Subcutaneous abdominal adipose tissue (tissue), 5 donors: Measurements from ENCODE around the gene ZDHHC20.

Source experiments
- H3K27ac ChIP-seq: one replicate; pipeline ENCODE4 v1.7.0; 2013; ENCODE audit warnings: low read depth, mild to moderate bottlenecking, inconsistent platforms, low read length, moderate library complexity
- H3K27me3 ChIP-seq, 5 donors: one replicate each; pipeline ENCODE4 v1.7.0; 2013; ENCODE audit warnings: low read length in 5 of 5, inconsistent platforms in 1 of 5; ENCODE audit not compliant: control insufficient read depth in 5 of 5, insufficient read depth in 4 of 5
- H3K36me3 ChIP-seq, 5 donors: one replicate each; pipeline ENCODE4 v1.7.0; 2013; ENCODE audit warnings: low read length in 5 of 5; ENCODE audit not compliant: control insufficient read depth in 5 of 5, insufficient read depth in 5 of 5
- H3K4me1 ChIP-seq, 5 donors: one replicate each; pipeline ENCODE4 v1.7.0; 2013; ENCODE audit warnings: low read length in 5 of 5, mild to moderate bottlenecking in 3 of 5, moderate library complexity in 1 of 5; ENCODE audit not compliant: control insufficient read depth in 5 of 5, insufficient read depth in 5 of 5
- H3K4me3 ChIP-seq, 5 donors: one replicate each; pipeline ENCODE4 v1.7.0; 2013; ENCODE audit warnings: low read length in 5 of 5, low read depth in 1 of 5
- H3K9ac ChIP-seq, 5 donors: one replicate each; pipeline ENCODE4 v1.7.0; 2013; ENCODE audit warnings: low read length in 5 of 5, mild to moderate bottlenecking in 4 of 5, moderate library complexity in 3 of 5
- H3K9me3 ChIP-seq, 5 donors: one replicate each; pipeline ENCODE4 v1.7.0; 2013; ENCODE audit warnings: low read length in 5 of 5; ENCODE audit not compliant: control insufficient read depth in 5 of 5
- donor health status: healthy.
- donor health status: healthy.
- donor health status: healthy.
- donor health status: healthy.
- donor health status: healthy.

Gene ZDHHC20

DNA sequence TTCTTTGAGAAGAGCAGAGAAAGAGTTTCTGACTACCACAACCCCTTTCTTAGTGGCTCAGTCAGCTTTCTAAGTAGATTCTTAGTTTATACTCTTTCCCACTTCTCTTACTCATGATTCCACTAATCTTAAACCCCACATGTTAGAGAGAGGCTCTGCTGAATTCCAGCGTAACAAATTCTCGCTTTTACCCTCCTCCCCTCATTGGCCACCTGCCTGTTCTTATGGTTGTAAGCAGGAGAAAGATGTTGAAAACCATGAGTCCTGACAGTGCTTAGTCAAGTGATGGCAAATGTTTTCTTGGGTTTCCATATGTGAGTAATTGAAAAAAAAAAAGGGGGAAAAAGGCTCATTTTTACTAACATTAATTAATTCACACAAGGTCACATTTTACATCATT is 125.9 kb downstream of the ZDHHC20 start:
- Histone ChIP-seq H3K27ac (no peak overlapping the region), H3K27me3 (no peaks in the 10 kb centered on the region), H3K9me3 (peaks cover 0 to 4% (median 2%) of the 10 kb centered on the region in 5 donors), H3K36me3 (peaks cover 0 to 10% (median 4%) of the 10 kb centered on the region in 5 donors), H3K9ac (no peak overlapping the region), H3K4me1 (no peaks in the 10 kb centered on the region), H3K4me3 (no peak overlapping the region)

DNA sequence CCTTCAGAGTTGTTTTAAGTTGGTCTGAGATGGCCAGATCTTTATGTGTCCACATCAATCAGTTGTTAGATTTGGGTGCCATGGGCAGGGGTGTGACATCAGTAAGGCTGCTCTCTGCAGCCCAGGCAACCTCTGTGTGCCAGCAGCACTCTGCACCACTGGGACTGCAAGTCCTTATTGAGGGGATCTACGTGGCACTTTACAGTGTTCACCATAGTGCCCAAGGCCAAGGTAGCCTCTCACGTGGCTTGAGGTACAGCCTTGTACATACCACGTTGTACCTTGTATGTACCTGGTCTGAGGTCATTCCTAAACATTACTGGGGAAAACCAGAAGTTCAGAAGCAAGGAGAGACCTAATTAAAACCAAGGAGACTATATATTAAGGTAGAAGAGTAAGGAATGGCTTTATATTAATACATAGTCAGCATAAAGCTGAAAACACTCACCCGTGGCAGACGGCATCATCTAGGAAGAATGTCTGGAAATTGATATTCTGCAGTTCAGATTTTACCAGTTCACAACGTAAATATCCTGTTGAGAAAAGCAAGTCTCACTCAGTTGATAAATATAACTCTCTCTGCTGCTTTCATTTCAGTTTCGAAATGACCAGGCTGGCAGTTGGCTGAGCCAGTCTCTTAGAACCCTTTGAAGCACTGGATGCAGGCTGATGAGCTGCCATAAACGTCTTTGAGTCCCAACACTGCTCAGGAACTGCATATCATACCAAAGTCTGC is 128.8 kb downstream of the ZDHHC20 start:
- peaks cover 0 to 12% (median 11%) of the 10 kb centered on the region in 5 donors for H3K4me1 ChIP-seq
- peaks cover 0 to 1% (median under 1%) of the 10 kb centered on the region in 5 donors for H3K9me3 ChIP-seq
- no peak overlapping the region for H3K4me3 ChIP-seq
- H3K9ac ChIP-seq, result no peak overlapping the region
- no peaks in the 10 kb centered on the region for H3K27me3 ChIP-seq
- H3K27ac ChIP-seq, result no peak overlapping the region
- H3K36me3 ChIP-seq, result peaks cover 0 to 10% (median 4%) of the 10 kb centered on the region in 5 donors

DNA sequence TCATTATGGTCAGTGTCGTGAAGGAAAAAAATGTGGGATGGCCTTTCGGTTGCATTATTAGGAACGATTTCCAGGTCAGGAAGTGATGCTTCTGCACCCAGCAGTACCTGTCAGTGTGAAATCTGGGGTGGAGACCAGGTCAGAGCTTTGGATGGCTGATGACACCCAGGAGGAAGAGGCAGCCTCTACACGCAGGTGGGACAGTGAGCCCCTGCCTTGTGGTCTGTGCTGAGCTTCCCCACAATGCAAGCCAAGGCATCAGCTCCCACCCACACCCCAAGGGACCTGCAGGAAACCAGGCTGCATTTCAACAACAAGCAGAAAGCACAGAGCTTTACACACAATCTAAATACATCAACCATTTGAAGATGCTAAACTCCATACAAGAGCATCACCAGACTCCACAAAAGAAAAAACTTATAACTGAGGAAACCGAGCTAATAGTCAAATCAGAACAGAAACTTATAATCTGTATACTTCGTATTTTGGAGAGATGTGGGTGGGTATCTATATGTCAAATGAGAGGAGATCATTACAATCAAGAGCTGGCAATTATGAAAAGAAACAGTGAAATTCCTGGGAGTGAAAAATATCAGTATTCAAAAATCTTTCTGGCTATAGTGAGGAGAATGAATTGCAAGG is 130.1 kb downstream of the ZDHHC20 start:
- H3K27ac ChIP-seq, result no peak overlapping the region
- H3K4me3 ChIP-seq, result no peak overlapping the region
- no peaks in the 10 kb centered on the region for H3K9me3 ChIP-seq
- H3K4me1 ChIP-seq, result peaks cover 0 to 12% (median 11%) of the 10 kb centered on the region in 5 donors
- peaks cover 0 to 10% (median 4%) of the 10 kb centered on the region in 5 donors for H3K36me3 ChIP-seq
- no peaks in the 10 kb centered on the region for H3K27me3 ChIP-seq
- H3K9ac ChIP-seq, result no peak overlapping the region

DNA sequence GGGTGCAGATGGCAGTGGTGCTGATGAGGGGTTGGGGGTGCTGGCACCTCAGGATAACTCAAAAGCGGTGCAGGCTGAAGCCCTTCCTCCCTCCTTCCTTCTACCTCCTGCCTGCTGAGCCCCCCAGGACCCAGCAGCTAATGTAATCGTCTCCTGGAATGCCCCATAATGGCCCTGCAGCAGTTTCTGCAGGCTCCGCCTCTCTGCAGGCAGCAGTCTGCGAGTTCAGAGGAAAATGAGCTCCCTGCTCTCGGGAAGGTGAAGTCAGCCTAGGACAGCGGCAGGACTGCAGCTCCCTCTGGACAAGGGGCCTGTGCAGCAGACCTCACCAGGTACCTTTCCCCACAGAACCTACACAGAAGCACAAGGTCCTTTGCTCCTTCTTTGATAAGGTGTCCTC is 130.9 kb downstream of the ZDHHC20 start:
- Histone ChIP-seq H3K4me1 (peaks cover 0 to 12% (median 11%) of the 10 kb centered on the region in 5 donors), H3K27ac (no peak overlapping the region), H3K27me3 (no peaks in the 10 kb centered on the region), H3K9me3 (no peaks in the 10 kb centered on the region), H3K36me3 (peaks cover 0 to 10% (median 4%) of the 10 kb centered on the region in 5 donors), H3K9ac (no peak overlapping the region), H3K4me3 (no peak overlapping the region)

- Histone ChIP-seq H3K27ac (no peak overlapping the region), H3K4me1 (peaks cover 0 to 12% (median 11%) of the 10 kb centered on the region in 5 donors), H3K9me3 (no peaks in the 10 kb centered on the region), H3K36me3 (peaks cover under 1 to 9% (median 4%) of the 10 kb centered on the region in 5 donors), H3K4me3 (peak overlapping the region; percentile 61 to 72 (median 70)), H3K9ac (peak overlapping the region in 3 of 5 donors; percentile 30 to 49 (median 33)), H3K27me3 (no peaks in the 10 kb centered on the region)
Observed at GRCh38 chr13:21326155-21327031, 132.7 kb downstream of the ZDHHC20 start.

- Histone ChIP-seq H3K4me1 (peaks cover 0 to 12% (median 11%) of the 10 kb centered on the region in 5 donors), H3K9me3 (no peaks in the 10 kb centered on the region), H3K9ac (no peak overlapping the region), H3K4me3 (no peak overlapping the region), H3K27me3 (no peaks in the 10 kb centered on the region), H3K36me3 (peaks cover 0 to 3% (median 0%) of the 10 kb centered on the region in 5 donors), H3K27ac (no peak overlapping the region)
Observed at GRCh38 chr13:21324803-21325202, 134.3 kb downstream of the ZDHHC20 start.

DNA sequence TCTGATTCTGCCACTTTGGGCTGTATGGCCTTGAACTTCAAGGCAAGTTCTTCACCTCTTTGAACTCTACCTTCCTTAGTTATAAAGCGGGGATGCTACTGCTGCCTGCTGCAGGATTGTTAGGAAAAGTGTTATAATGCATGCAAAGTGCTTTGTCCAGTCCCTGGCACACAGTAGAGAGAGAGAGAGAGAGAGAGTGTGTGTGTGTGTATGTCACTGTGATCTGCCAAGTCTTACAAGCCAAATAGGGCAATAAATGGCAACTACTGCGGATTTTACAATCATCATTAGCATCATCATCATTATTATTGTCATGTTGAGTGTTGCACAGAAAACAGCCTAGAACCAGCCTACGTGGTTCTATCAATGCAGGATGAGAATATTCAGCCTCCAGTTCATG is 136.1 kb downstream of the ZDHHC20 start:
- Histone ChIP-seq H3K4me1 (peaks cover 0 to 12% (median 11%) of the 10 kb centered on the region in 5 donors), H3K9ac (no peak overlapping the region), H3K27me3 (no peaks in the 10 kb centered on the region), H3K9me3 (no peaks in the 10 kb centered on the region), H3K27ac (no peak overlapping the region), H3K36me3 (peaks cover 0 to 3% (median 0%) of the 10 kb centered on the region in 5 donors), H3K4me3 (no peak overlapping the region)
